ENCODE data around the gene MYO1E.
"Not testable (repeated sequence)": the region's sequence is repeated elsewhere in the genome, so short reads cannot be mapped to it uniquely, and the experiment has no call there.

Gene MYO1E

DNA sequence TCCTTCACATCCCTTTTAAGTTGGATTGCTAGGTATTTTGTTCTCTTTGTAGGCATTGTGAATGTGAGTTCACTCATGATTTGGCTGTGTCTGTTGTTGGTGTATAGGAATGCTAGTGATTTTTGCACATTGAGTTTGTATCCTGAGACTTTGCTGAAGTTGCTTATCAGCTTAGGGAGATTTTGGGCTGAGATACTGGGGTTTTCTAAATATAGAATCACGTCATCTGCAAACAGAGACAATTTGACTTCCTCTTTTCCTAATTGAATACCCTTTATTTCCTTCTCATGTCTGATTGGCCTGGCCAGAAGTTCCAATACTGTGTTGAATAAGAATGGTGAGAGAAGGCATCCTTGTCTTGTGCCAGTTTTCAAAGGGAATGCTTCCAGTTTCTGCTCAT is 245.4 kb downstream of the MYO1E start:
- DNase-seq (ENCODE audit: low read depth), result not testable (repeated sequence)

GRCh38 chr15:59125683-59126082 is 247.0 kb downstream of the MYO1E start:
- DNase-seq (ENCODE audit: low read depth), result not testable (repeated sequence)

GRCh38 chr15:59124261-59124660 is 248.4 kb downstream of the MYO1E start:
- DNase-seq (ENCODE audit: low read depth), result no peak

GRCh38 chr15:59120937-59121336 is 251.7 kb downstream of the MYO1E start:
- no peak for DNase-seq (ENCODE audit: low read depth)

DNA sequence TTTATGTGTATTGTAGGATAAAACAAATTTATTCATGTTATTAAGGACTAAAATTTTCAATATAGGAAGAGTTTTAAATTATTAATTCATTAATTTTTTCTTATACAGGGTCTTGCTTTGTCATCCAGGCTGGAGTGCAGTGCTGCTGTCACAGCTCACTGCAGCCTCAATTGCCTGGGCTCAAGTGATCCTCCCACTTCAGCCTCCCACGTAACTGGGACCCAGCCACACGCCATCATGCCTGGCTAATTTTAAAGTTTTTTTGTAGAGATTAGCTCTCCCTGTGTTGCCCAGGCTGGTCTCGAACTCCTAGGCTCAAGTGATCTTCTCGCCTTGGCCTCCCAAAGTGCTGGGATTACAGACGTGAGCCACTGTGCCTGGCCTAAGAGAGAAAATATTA is 253.0 kb downstream of the MYO1E start:
- DNase-seq (ENCODE audit: low read depth), result no peak

- no peak for DNase-seq (ENCODE audit: low read depth)
Observed at GRCh38 chr15:59116771-59117170, 255.9 kb downstream of the MYO1E start.

- no peak for DNase-seq (ENCODE audit: low read depth)
Observed at GRCh38 chr15:59116141-59116540, 256.5 kb downstream of the MYO1E start.

GRCh38 chr15:59115047-59115446 is 257.6 kb downstream of the MYO1E start:
- DNase-seq (ENCODE audit: low read depth), result peak; percentile 33

DNA sequence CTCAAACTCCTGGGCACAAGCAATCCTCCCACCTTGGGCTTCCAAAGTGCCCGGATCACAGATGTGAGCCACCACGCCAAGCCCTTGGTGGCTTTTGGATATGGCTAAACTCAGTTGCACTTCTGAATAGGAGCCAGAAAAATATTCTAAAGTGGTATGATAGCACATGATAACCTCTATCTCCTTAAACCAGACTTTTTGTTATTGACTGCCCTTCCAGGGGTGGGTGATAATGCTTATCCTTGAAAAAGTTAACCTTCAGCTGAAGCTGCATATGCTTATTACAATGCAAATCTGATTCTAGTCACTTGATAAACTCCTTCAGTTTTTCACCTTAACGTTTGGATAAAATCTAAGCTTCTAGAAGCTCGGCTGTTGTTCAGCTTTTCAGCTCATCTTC is 261.4 kb downstream of the MYO1E start:
- DNase-seq (ENCODE audit: low read depth), result no peak

DNA sequence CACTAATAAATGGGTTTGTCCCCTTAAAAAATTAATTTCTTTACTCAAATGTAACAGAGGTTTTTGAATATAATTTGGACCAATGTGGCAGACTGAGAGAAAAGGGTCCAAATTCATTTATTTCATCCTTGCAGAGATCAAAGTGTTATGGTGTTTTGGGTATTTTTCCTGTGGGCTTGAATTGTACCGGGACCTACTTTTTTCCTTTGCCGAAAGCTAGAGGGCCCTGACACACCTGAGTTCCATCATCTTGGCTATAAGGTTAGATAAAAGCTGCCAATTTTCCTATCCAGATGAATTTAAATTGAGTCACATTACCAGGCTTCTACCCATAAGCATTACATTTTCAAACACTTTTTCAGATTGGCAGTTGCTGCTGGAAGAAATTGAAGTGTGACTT is 266.8 kb downstream of the MYO1E start:
- DNase-seq (ENCODE audit: low read depth), result no peak

- DNase-seq (ENCODE audit: low read depth), result peak; percentile 96
Observed at GRCh38 chr15:59104912-59105732, 267.5 kb downstream of the MYO1E start, which contains the start of gene CCNB2. TSS of gene CCNB2 (plus strand) at chr15:59105146. CDS start at chr15:59105269, 123 bp downstream.

DNA sequence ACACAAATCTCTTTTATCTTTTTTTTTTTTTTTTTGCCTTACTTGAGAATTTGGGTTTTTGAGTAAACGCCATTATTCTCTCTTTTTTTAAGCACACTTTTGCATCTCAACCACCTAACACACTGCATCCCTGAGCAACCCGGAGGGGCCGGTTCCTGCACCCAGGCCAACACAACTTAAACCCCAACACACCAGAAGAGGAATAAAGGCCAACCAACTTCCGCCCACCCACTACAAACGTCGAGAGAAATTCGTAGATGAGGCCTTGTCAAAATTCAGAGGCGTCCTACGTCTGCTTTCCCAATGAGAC is 268.1 kb downstream of the MYO1E start:
- no peak for DNase-seq (ENCODE audit: low read depth)

DNA sequence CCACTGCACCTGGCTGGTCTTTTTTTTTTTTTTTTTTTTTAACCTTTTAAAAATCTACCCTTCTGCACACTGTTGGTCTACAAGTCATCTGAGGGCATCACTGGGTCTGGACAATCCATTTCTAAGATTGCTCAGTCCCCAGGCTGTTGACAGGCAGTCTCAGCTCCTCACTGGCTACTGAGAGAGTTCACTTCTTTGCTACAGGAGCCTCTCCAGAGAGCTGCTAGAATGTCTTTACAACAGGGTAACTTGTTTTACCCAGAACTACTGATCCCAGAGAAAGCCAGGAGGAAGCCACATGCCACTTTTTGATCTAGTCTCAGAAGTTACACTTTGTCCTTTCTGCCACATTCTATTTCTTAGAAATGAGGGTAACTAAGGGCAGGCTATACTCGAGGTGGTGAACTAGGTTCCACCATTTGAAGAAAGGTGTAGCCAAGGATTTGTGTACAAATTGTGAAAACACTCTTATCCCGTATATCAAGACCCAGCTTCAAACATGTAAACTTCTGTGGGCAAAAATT is 273.4 kb downstream of the MYO1E start:
- no peak for DNase-seq (ENCODE audit: low read depth)

DNA sequence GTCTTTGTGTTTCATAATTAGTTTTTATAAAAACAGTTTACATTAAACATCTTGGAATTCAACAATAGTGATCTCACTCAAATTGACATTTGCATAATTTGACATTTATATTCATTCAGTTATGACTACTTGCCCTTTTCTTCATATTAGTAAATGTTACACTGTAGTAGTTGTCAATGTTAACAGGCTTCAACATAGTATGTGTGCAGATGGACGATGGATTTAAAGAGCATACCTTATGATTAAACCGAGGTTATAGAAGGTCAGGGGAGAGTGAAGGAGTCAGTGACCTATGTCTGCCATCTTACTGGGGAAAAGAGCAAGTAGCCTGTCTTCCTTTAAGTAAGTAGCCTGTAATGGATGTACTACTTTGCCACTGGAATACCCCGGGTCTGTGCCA is 276.2 kb downstream of the MYO1E start:
- no peak for DNase-seq (ENCODE audit: low read depth)

DNA sequence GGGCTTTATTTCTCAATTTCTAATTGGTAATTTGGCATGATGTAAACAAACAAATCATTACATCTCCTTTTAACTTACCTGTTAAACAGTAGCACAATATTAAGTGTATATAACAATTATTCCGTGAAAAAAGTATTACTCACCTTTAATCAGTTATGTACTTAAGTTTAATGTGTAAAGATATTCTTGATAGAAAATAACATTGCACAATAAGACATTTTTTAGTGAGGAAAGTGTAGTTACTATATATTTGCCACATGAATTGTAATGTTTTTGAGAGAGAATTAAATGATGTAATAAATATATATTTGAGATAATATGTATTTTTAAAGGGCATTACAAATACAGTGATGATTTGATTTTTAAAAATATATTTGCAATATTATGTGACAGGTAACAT is 278.6 kb downstream of the MYO1E start:
- no peak for DNase-seq (ENCODE audit: low read depth)

- DNase-seq (ENCODE audit: low read depth), result no peak
Observed at GRCh38 chr15:59087731-59088130, 284.9 kb downstream of the MYO1E start.

Measured in iris pigment epithelial cell (primary cell).